Pancreas (tissue), 10 donors: ENCODE measurements around the gene SPOCK1. TPM values are rescaled to one million over a fixed set of nuclear protein-coding genes. Genes with fewer than 3 reads are reported as not detected.
A peak's percentile ranks its signal among the peaks of the same experiment; 100 is the strongest.

ENCODE experiments used
- ATAC-seq, 4 donors: fragments of 200-7000 bp; cut with Tn5 transposase; one replicate each; pipeline versions ENCODE4 v1.8.0 to v1.9.1; 2020; ENCODE audit warnings: mild to moderate bottlenecking in 4 of 4, moderate library complexity in 4 of 4
- DNase-seq, 6 donors: peaks; one replicate each; pipeline ENCODE4 v3.0.0-alpha.2; 2020
- FAIRE-seq: peaks from 2 replicates; lab custom pipeline; 2012; peaks lifted over from hg19 to GRCh38; lab: Jason Lieb, UNC
- H3K27ac ChIP-seq, 4 donors: fragments of 200-600 bp; sonication (generic); 1 replicate in 3 of 4; 2 replicates in 1 of 4; pipeline versions ENCODE4 v1.5.0 to v1.8.0; 2020
- H3K27me3 ChIP-seq, 4 donors: fragments of 200-600 bp; one replicate each; pipeline ENCODE4 v1.8.0; 2021
- H3K36me3 ChIP-seq, 3 donors: fragments of 200-600 bp; sonication (generic) in 1 of 3; one replicate each; pipeline versions ENCODE4 v1.5.0 to v1.8.0; 2020 to 2021
- H3K4me1 ChIP-seq, 3 donors: fragments of 200-600 bp; one replicate each; pipeline ENCODE4 v1.8.0; 2021
- H3K4me3 ChIP-seq, 4 donors: fragments of 200-600 bp; sonication (generic) in 2 of 4; one replicate each; pipeline versions ENCODE4 v1.5.0 to v1.8.0; 2020 to 2021
- H3K9me3 ChIP-seq, 4 donors: fragments of 200-600 bp; one replicate each; pipeline ENCODE4 v1.8.0; 2021
- CTCF ChIP-seq, 4 donors: fragments of 200-600 bp; sonication (generic) in 3 of 4; IDR thresholded peaks; one replicate each; pipeline versions ENCODE4 v1.5.0 to v1.8.0; 2021; ENCODE audit warnings: antibody characterized with exemption in 4 of 4
- WGBS, 2 donors: extraction: QIAGEN DNeasy Blood & Tissue Kit; methylation state at CpG; one replicate each; pipeline ENCODE4 v1.1.7; 2013; 5-methylcytosine and 5-hydroxymethylcytosine counted together
- intact Hi-C, 3 donors: fragments of 100-400 bp; cut with DNase I; formaldehyde crosslinking; loops; one replicate each; pipeline versions ENCODE4 v1.11.1 to v1.14.2; 2022
- polyA plus RNA-seq, 2 donors: library from polyadenylated mRNA; stranded (reverse); fragments of 200-250 nt; gene quantifications; one replicate each; pipeline ENCODE4 v1.2.3, GENCODE V29; 2013
- total RNA-seq, 6 donors: library from RNA; stranded (reverse); fragmentation: NEBNext Ultra II Directional in 4 of 6; extraction: Animal tissue kit (Norgen Biotek cat#: 25700) in 4 of 6; gene quantifications; one replicate each; pipeline versions ENCODE4 v1.2.1 to v1.2.4, GENCODE V29; 2021 to 2023
- donor health status: healthy with polysubstance abuse.
- donor health status: DM: no; HTN: no; CAD: no; lungs with moderate emphysema.
- donor health status: DM: no; HTN: no; CAD: no.
- donor health status: control.
- donor health status: control.
- donor health status: Bipolar disorder and iron deficiency.
- donor health status: DM: yes; HTN: yes; CAD: no.
- donor health status: DM: no; HTN: no; CAD: no.
- donor health status: DM: no; HTN: no; CAD: no.
- donor health status: DM: yes; HTN: yes; CAD: no.

SPOCK1 gene
- total and polyA plus RNA-seq, 8 donors, result 1.7 to 16.5 (median 5.3) TPM

GRCh38 chr5:136998854-136999357, 500.2 kb downstream of the SPOCK1 start:
- no peak for TF ChIP-seq CTCF (IDR thresholded peaks at IDR 0.05)
- DNase-seq (no peak), FAIRE-seq (no peak), ATAC-seq (no peak)
- H3K36me3 ChIP-seq, result no peaks in the 10 kb centered on the region
- no peaks in the 10 kb centered on the region for H3K4me1 ChIP-seq
- intact Hi-C loops, result no loop called here
- no peak overlapping the region for H3K27ac ChIP-seq
- no peaks in the 10 kb centered on the region for H3K9me3 ChIP-seq
- no peak overlapping the region for H3K4me3 ChIP-seq
- H3K27me3 ChIP-seq, result no peaks in the 10 kb centered on the region
- 33 to 42% methylated on average over 6 of the region's 6 CpGs for WGBS, 2 donors

GRCh38 chr5:136994154-136994553, 505.0 kb downstream of the SPOCK1 start:
- no peak for TF ChIP-seq CTCF (IDR thresholded peaks at IDR 0.05)
- FAIRE-seq, result no peak

GRCh38 chr5:136992796-136993489, 506.2 kb downstream of the SPOCK1 start:
- ATAC-seq, result no peak
- no peak for TF ChIP-seq CTCF (IDR thresholded peaks at IDR 0.05)

More at GRCh38 chr5:136994154-136994553, 505.0 kb downstream of the SPOCK1 start:
- intact Hi-C loops, result no loop called here
- Histone ChIP-seq H3K9me3 (no peaks in the 10 kb centered on the region), H3K36me3 (no peaks in the 10 kb centered on the region), H3K27ac (no peak overlapping the region), H3K4me1 (no peaks in the 10 kb centered on the region), H3K4me3 (no peak overlapping the region), H3K27me3 (no peaks in the 10 kb centered on the region)
- ATAC-seq (no peak), DNase-seq (no peak)
- 40 to 43% methylated on average over 5 of the region's 5 CpGs for WGBS, 2 donors

DNA sequence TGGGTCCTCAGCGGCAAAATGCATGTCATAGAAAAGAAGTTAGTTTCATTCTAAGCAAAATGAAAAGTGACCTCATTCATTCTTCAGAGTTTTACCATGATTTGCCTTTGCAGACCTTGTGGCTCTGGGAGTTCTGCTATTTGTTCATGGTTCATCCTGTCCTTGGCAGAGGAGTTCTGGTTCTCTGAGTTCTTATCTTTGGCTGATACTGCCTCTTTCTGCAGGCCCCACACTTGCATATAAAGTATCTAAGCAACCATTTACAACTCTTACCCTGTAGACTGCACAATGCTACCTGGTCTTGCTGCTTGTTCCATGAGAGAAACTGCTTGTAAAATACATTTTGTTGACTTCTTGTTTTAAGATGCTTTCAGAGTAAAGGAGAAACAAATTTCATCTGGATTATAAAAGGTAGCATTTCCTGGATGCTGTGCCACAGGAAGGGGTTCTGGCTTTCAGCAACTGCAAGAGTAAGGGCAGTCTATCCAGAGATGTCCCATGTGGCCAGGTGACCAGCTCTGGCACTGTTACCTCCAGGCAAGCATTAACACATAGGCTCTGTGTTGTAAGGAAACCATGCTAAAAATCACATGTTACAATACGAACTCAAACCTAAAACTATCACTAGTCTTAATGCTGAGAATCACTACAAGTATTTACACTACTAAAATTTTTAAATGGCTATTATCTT, 513.2 kb downstream of the SPOCK1 start:
- Histone ChIP-seq H3K4me3 (no peak overlapping the region), H3K36me3 (no peaks in the 10 kb centered on the region), H3K27ac (no peak overlapping the region), H3K4me1 (peaks cover 0 to 16% (median 13%) of the 10 kb centered on the region in 3 donors), H3K9me3 (no peaks in the 10 kb centered on the region), H3K27me3 (no peaks in the 10 kb centered on the region)
- DNase-seq, result no peak
- FAIRE-seq, result no peak
- intact Hi-C loops, result no loop called here
- 94 to 97% methylated on average over 2 of the region's 2 CpGs for WGBS, 2 donors
- ATAC-seq, result peak in 2 of 4 donors; percentile 20 to 67
- TF ChIP-seq CTCF (IDR thresholded peaks at IDR 0.05), result no peak

More at GRCh38 chr5:136992796-136993489, 506.2 kb downstream of the SPOCK1 start:
- no peaks in the 10 kb centered on the region for H3K36me3 ChIP-seq
- WGBS, 2 donors, result 58 to 60% methylated on average over 3 of the region's 3 CpGs
- H3K27me3 ChIP-seq, result no peaks in the 10 kb centered on the region
- no peak overlapping the region for H3K4me3 ChIP-seq
- no peaks in the 10 kb centered on the region for H3K9me3 ChIP-seq
- H3K4me1 ChIP-seq, result no peaks in the 10 kb centered on the region
- DNase-seq (no peak), FAIRE-seq (no peak)
- intact Hi-C loops, result no loop called here
- H3K27ac ChIP-seq, result no peak overlapping the region
